ENCODE data around the gene VSTM1. TPM values are rescaled to one million over a fixed set of nuclear protein-coding genes. Genes with fewer than 3 reads are reported as not detected.
"Not testable (repeated sequence)": the region's sequence is repeated elsewhere in the genome, so short reads cannot be mapped to it uniquely, and the experiment has no call there.

VSTM1 gene
- total RNA-seq, 1 donor from 2014 or later: not detected

DNA sequence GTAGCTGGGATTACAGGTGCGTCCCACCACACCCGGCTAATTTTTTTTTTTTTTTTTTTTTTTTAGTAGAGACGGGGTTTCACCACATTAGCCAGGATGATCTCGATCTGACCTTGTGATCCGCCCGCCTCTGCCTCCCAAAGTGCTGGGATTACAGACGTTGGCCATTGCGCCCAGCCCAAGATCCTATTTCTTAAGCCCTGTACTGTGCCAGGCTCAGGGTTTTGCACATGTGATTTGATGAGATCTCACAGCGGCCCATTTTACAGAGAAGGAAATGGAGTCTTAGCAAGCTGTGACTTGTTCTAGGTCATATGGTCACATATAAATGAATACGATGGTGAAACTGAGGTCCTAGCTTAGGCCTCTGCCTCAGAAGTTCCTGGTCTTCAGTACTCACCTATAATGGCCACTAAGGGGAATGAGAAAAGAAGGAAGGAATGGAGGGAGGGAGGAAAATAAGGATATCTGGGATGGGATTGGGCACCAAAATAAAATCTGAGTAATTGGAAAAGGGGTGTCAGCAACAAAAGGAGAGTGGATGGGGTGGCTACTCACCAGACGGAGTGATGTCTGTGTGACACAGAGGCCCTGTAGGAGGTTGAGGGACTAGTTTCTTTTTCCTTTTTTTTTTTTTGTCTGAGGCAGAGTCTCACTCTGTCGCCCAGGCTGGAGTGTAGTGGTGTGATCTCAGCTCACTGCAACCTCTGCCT, 35.6 kb upstream of the VSTM1 start:
- no peak overlapping the region for H3K4me3 ChIP-seq
- H3F3A ChIP-seq (ENCODE audit: low read depth): peaks cover 7% of the 10 kb centered on the region
- H3K4me3 Mint-ChIP-seq: no peak overlapping the region
- no peaks in the 10 kb centered on the region for H3K36me3 ChIP-seq
- H3K4me2 ChIP-seq: no peak overlapping the region
- peaks cover 16% of the 10 kb centered on the region for H3K79me2 ChIP-seq (ENCODE audit: low read depth)
- peaks cover 11% of the 10 kb centered on the region for H3K27me3 Mint-ChIP-seq (ENCODE audit: insufficient read depth, low read depth)
- no peaks in the 10 kb centered on the region for H3K36me3 Mint-ChIP-seq
- no peaks in the 10 kb centered on the region for H3K4me1 ChIP-seq
- no peak overlapping the region for H3K9ac ChIP-seq
- H3K27ac ChIP-seq: no peak overlapping the region
- no peaks in the 10 kb centered on the region for H3K9me3 ChIP-seq (ENCODE audit: low read depth)
- H4K20me1 ChIP-seq (ENCODE audit: low read depth): no peaks in the 10 kb centered on the region
- DNase-seq (ENCODE audit: low spot score): no peak
- H3K9me3 Mint-ChIP-seq: no peaks in the 10 kb centered on the region
- peaks cover 13% of the 10 kb centered on the region for H3K4me1 Mint-ChIP-seq
- H2AFZ ChIP-seq (replicated peaks): no peak overlapping the region
- H3K27me3 ChIP-seq: peaks cover 37% of the 10 kb centered on the region
- no peak for TF ChIP-seq EZH2phosphoT487 (IDR thresholded peaks at IDR 0.05)
- no peak for TF ChIP-seq EZH2 (IDR thresholded peaks at IDR 0.05)
- TF ChIP-seq, protein P1, sequence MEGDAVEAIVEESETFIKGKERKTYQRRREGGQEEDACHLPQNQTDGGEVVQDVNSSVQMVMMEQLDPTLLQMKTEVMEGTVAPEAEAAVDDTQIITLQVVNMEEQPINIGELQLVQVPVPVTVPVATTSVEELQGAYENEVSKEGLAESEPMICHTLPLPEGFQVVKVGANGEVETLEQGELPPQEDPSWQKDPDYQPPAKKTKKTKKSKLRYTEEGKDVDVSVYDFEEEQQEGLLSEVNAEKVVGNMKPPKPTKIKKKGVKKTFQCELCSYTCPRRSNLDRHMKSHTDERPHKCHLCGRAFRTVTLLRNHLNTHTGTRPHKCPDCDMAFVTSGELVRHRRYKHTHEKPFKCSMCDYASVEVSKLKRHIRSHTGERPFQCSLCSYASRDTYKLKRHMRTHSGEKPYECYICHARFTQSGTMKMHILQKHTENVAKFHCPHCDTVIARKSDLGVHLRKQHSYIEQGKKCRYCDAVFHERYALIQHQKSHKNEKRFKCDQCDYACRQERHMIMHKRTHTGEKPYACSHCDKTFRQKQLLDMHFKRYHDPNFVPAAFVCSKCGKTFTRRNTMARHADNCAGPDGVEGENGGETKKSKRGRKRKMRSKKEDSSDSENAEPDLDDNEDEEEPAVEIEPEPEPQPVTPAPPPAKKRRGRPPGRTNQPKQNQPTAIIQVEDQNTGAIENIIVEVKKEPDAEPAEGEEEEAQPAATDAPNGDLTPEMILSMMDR (IDR thresholded peaks at IDR 0.05): no peak
- no peak overlapping the region for H3K27ac Mint-ChIP-seq

DNA sequence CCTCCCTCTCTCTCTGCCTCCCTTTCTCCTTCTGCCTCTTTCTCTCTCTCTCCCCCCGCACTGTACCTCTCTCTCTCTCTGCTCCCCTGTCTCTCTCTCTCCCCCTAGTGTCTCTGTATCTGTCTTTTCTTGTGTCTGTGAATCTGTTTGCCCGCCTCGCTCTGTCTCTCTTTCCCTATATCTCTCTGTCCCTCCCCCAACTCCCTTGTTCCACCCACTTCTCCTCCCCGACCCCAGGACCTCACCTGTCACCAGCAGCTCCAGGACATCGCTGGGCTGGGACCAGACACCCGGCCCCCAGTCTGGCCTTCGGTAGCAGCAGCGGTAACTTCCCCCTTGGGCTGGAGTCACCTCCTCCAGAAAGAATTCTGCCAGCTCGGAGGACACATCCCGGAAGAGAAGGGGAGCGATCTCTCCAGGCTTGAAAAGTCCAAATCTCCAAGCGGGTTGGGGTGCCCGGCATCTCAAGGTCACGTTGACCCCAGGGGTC, 33.0 kb upstream of the VSTM1 start:
- Mint-ChIP-seq H3K9me3 (peaks cover 2% of the 10 kb centered on the region), H3K27ac (no peak overlapping the region), H3K27me3 (ENCODE audit: insufficient read depth, low read depth) (peaks cover 15% of the 10 kb centered on the region), H3K4me1 (peaks cover 6% of the 10 kb centered on the region), H3K4me3 (peak overlapping the region; percentile 25), H3K36me3 (no peaks in the 10 kb centered on the region)
- no peaks in the 10 kb centered on the region for H4K20me1 ChIP-seq (ENCODE audit: low read depth)
- peak; percentile 23 for DNase-seq (ENCODE audit: low spot score)
- H3K79me2 ChIP-seq (ENCODE audit: low read depth): no peaks in the 10 kb centered on the region
- no peak overlapping the region for H3K27ac ChIP-seq
- H3K9me3 ChIP-seq (ENCODE audit: low read depth): no peaks in the 10 kb centered on the region
- H3K4me1 ChIP-seq: no peaks in the 10 kb centered on the region
- H3K27me3 ChIP-seq: peaks cover 42% of the 10 kb centered on the region
- H3K4me3 ChIP-seq: peak overlapping the region; percentile 40
- TF ChIP-seq, protein P1 (IDR thresholded peaks at IDR 0.05): peak; percentile 20
- no peak for TF ChIP-seq EZH2 (IDR thresholded peaks at IDR 0.05)
- H3K36me3 ChIP-seq: no peaks in the 10 kb centered on the region
- no peak overlapping the region for H3K9ac ChIP-seq
- peak overlapping the region; percentile 78 for H2AFZ ChIP-seq (replicated peaks)
- H3F3A ChIP-seq (ENCODE audit: low read depth): peaks cover 3% of the 10 kb centered on the region
- H3K4me2 ChIP-seq: peak overlapping the region; percentile 74

DNA sequence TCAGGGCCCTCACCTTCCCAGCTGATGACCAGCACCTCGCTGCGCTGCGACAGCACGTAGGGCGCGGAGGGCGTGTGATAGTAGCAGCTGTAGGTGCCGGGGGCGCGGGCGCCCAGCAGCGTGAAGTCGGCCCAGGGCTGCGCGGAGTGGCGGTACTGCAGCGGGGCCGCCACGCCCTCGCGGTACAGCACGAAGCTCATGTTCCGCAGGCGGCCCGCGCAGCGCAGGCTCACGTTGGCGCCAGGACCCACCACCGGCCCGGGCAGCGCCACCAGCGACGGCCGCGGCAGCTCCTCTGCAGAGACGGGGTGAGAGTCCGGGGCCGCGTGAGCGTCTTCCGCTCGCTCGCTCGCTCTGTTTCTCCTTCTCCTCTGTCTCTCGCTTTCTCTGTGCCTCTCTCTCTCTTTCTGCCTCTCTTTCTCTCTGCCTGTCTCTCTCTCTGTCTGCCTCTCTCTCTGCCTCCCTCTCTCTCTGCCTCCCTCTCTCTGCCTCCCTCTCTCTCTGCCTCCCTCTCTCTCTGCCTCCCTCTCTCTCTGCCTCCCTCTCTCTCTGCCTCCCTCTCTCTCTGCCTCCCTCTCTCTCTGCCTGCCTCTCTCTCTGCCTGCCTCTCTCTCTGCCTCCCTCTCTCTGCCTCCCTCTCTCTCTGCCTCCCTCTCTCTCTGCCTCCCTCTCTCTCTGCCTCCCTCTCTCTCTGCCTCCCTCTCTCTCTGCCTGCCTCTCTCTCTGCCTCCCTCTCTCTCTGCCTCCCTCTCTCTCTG, 32.3 kb upstream of the VSTM1 start:
- peaks cover 10% of the 10 kb centered on the region for H3K27me3 Mint-ChIP-seq (ENCODE audit: insufficient read depth, low read depth)
- not testable (repeated sequence) for H3K9ac ChIP-seq, H3K36me3 Mint-ChIP-seq

More for the DNA sequence above, 32.3 kb upstream of the VSTM1 start:
- not testable (repeated sequence) for H4K20me1 ChIP-seq (ENCODE audit: low read depth); H3K27ac Mint-ChIP-seq; H3K79me2 ChIP-seq (ENCODE audit: low read depth); H3K9me3 Mint-ChIP-seq; H3F3A ChIP-seq (ENCODE audit: low read depth); H3K4me1 ChIP-seq; H3K36me3 ChIP-seq; H3K27ac ChIP-seq; H3K4me1 Mint-ChIP-seq; H3K9me3 ChIP-seq (ENCODE audit: low read depth)
- DNase-seq (ENCODE audit: low spot score): peak; percentile 80
- peak overlapping the region; percentile 40 for H3K4me3 ChIP-seq
- peak overlapping the region; percentile 89 for H2AFZ ChIP-seq (replicated peaks)
- H3K4me2 ChIP-seq: peak overlapping the region; percentile 74
- H3K4me3 Mint-ChIP-seq: peak overlapping the region; percentile 79
- peaks cover 42% of the 10 kb centered on the region for H3K27me3 ChIP-seq
